K562 (cell line): ENCODE measurements around the gene CACYBP. TPM values are rescaled to one million over a fixed set of nuclear protein-coding genes. Genes with fewer than 3 reads are reported as not detected.

Experiments used
- ATAC-seq: fragments of 200-7000 bp; cut with Tn5 transposase; 3 replicates; pipeline ENCODE4 v1.9.1; 2020; ENCODE audit warnings: moderate library complexity
- BruUV-seq: library from RNA; stranded (reverse); fragments of 400-500 nt; replicated peaks from 2 replicates; lab custom pipeline; 2021; lab: Mats Ljungman, UMichigan
- CTCF ChIA-PET: fragments of 300-600 bp; formaldehyde crosslinking; extraction: SDS; loops from one replicate; lab custom pipeline; 2021; ENCODE audit warnings: low intra/inter-chr PET ratio; lab: Yijun Ruan, JAX
- POLR2A ChIA-PET: fragments of 300-600, 350-650 bp; sonication (Branson Sonifier 250); formaldehyde crosslinking; extraction: SDS; loops from one replicate; lab custom pipeline; 2021; ENCODE audit warnings: antibody characterized with exemption, inconsistent platforms; lab: Yijun Ruan, JAX
- DNase-seq, 4 experiments: peaks; one replicate each; pipeline versions ENCODE4 v3.0.0 to v3.0.0-alpha.2; 2011 to 2018; ENCODE audit warnings: low spot score in 3 of 4, mixed read lengths in 3 of 4; ENCODE audit errors: extremely low read depth in 1 of 4
- FAIRE-seq: peaks from 2 replicates; lab custom pipeline; 2011; peaks lifted over from hg19 to GRCh38; lab: Jason Lieb, UNC
- H2AFZ ChIP-seq: 2 replicates; pipeline ENCODE4 v1.6.0; 2011; ENCODE audit warnings: low read depth, low read length, control low read depth, inconsistent platforms
- H3K27ac ChIP-seq: fragments of 200-600 bp; 3 replicates; pipeline ENCODE4 v1.8.0; 2011; ENCODE audit warnings: low read depth, mild to moderate bottlenecking, control low read depth, inconsistent platforms, low read length, moderate library complexity, mixed read lengths; ENCODE audit errors: extremely low read depth
- H3K27me3 ChIP-seq, 2 experiments: fragments of 300-600 bp in 1 of 2; 2 replicates in 1 of 2; 3 replicates in 1 of 2; pipeline versions ENCODE4 v1.6.0 to v1.8.0; 2011; ENCODE audit warnings: inconsistent platforms in 2 of 2, low read length in 2 of 2, mild to moderate bottlenecking in 1 of 2, mixed read lengths in 1 of 2, moderate library complexity in 1 of 2; ENCODE audit not compliant: control insufficient read depth in 2 of 2, insufficient read depth in 2 of 2
- H3K36me3 ChIP-seq: fragments of 300-600 bp; 3 replicates; pipeline ENCODE4 v1.8.0; 2011; ENCODE audit warnings: mild to moderate bottlenecking, low read length, inconsistent platforms; ENCODE audit not compliant: control insufficient read depth, insufficient read depth
- H3K4me1 ChIP-seq, 2 experiments: fragments of 200-600 bp in 1 of 2; replicated peaks in 1 of 2; 2 replicates in 1 of 2; 3 replicates in 1 of 2; pipeline versions ENCODE4 v1.5.1 to v1.8.0; 2011; ENCODE audit warnings: inconsistent platforms in 2 of 2, low read length in 2 of 2, mild to moderate bottlenecking in 1 of 2, mixed read lengths in 1 of 2, moderate library complexity in 1 of 2; ENCODE audit not compliant: control insufficient read depth in 2 of 2, insufficient read depth in 2 of 2
- H3K4me2 ChIP-seq: 2 replicates; pipeline ENCODE4 v1.6.1; 2011; ENCODE audit warnings: low read length, control low read depth, inconsistent platforms, mixed read lengths; ENCODE audit not compliant: insufficient read depth
- H3K4me3 ChIP-seq: fragments of 200-600 bp; sonication (generic), shearing (Covaris generic); 2 replicates; pipeline ENCODE4 v1.5.1; 2016; ENCODE audit warnings: control low read depth, inconsistent platforms
- H3K79me2 ChIP-seq: fragments of 200-600 bp; 3 replicates; pipeline ENCODE4 v1.8.0; 2011; ENCODE audit warnings: low read length, inconsistent platforms; ENCODE audit not compliant: control insufficient read depth, insufficient read depth
- H3K9ac ChIP-seq, 2 experiments: 2 replicates each; pipeline versions ENCODE4 v1.6.0 to v1.6.1; 2011; ENCODE audit warnings: low read depth in 2 of 2, low read length in 2 of 2, control low read depth in 1 of 2, inconsistent platforms in 1 of 2, mild to moderate bottlenecking in 1 of 2, mixed read lengths in 1 of 2; ENCODE audit not compliant: insufficient read depth in 1 of 2
- H3K9me1 ChIP-seq: one replicate; pipeline ENCODE4 v1.6.0; 2011; ENCODE audit warnings: inconsistent platforms, mild to moderate bottlenecking, low read length, moderate library complexity; ENCODE audit not compliant: control insufficient read depth, insufficient read depth
- H3K9me3 ChIP-seq: replicated peaks from 2 replicates; pipeline ENCODE4 v1.5.1; 2011; ENCODE audit warnings: low read depth, low read length, inconsistent platforms; ENCODE audit not compliant: control insufficient read depth, insufficient read depth
- H4K20me1 ChIP-seq: replicated peaks from 2 replicates; pipeline ENCODE4 v1.6.1; 2011; ENCODE audit warnings: low read length, inconsistent platforms, mixed read lengths; ENCODE audit not compliant: control insufficient read depth, insufficient read depth
- ADNP ChIP-seq: fragments of 200-800 bp; sonication (Bioruptor generic); IDR thresholded peaks from 2 replicates; pipeline ENCODE4 v1.6.1; 2016; ENCODE audit warnings: missing genetic modification characterization, missing compliant biosample characterization
- FOSL1 ChIP-seq: fragments of 200-800 bp; sonication (Bioruptor generic); conservative IDR thresholded peaks from 2 replicates; pipeline ENCODE4 v1.6.1; 2016; ENCODE audit warnings: missing genetic modification characterization, missing compliant biosample characterization
- HDAC2 ChIP-seq: fragments of 450-650 bp; IDR thresholded peaks from 2 replicates; pipeline ENCODE4 v1.6.1; 2016; ENCODE audit warnings: mild to moderate bottlenecking
- NEUROD1 ChIP-seq: fragments of 150-350 bp; IDR thresholded peaks from 2 replicates; pipeline ENCODE4 v1.6.1; 2014; ENCODE audit warnings: borderline replicate concordance, low read length, low read depth; ENCODE audit not compliant: partially characterized antibody
- NR2C2 ChIP-seq, 2 experiments: fragments of 200-800 bp in 1 of 2; sonication (Bioruptor generic) in 1 of 2; sonication (generic) in 1 of 2; formaldehyde crosslinking in 1 of 2; IDR thresholded peaks; 2 replicates each; pipeline versions ENCODE4 v1.6.1 to v1.8.0; 2016 to 2022; ENCODE audit warnings: mild to moderate bottlenecking in 1 of 2, missing compliant biosample characterization in 1 of 2, missing genetic modification characterization in 1 of 2, missing genetic modification reagents in 1 of 2
- NRF1 ChIP-seq, 2 experiments: fragments of 450-650 bp; IDR thresholded peaks in 1 of 2; conservative IDR thresholded peaks in 1 of 2; 2 replicates each; pipeline ENCODE4 v1.6.1; 2014; ENCODE audit warnings: mild to moderate bottlenecking in 2 of 2
- SIN3A ChIP-seq, 2 experiments: fragments of 150-350 bp in 1 of 2; IDR thresholded peaks; 2 replicates each; pipeline ENCODE4 v1.6.1; 2011 to 2016; ENCODE audit warnings: borderline replicate concordance in 2 of 2, low read depth in 2 of 2, low read length in 2 of 2, mild to moderate bottlenecking in 2 of 2, moderate library complexity in 2 of 2; ENCODE audit not compliant: control insufficient read depth in 1 of 2
- ZNF224 ChIP-seq: sonication (generic); formaldehyde crosslinking; IDR thresholded peaks from 2 replicates; pipeline ENCODE4 v1.8.0; 2022; ENCODE audit warnings: mild to moderate bottlenecking, missing genetic modification reagents
- ZNF318 ChIP-seq, 2 experiments: fragments of 450-650 bp; IDR thresholded peaks; 2 replicates each; pipeline ENCODE4 v1.6.1; 2016; ENCODE audit warnings: mild to moderate bottlenecking in 2 of 2, borderline replicate concordance in 1 of 2, low read depth in 1 of 2, moderate library complexity in 1 of 2
- ZNF561 ChIP-seq: fragments of 450-650 bp; formaldehyde crosslinking; conservative IDR thresholded peaks from 2 replicates; pipeline ENCODE4 v1.4.0; 2020; ENCODE audit warnings: mild to moderate bottlenecking, moderate library complexity
- WGBS: fragments of 100-300 bp; shearing (Covaris generic); methylation state at CpG from one replicate; pipeline ENCODE4 v1.1.6; 2016; ENCODE audit warnings: low coverage, mixed read lengths; ENCODE audit not compliant: insufficient coverage; ENCODE audit errors: missing lambda C conversion rate; 5-methylcytosine and 5-hydroxymethylcytosine counted together
- in situ Hi-C: fragments of 300-500 bp; cut with MboI; formaldehyde crosslinking; loops from 4 replicates; pipeline ENCODE4 v1.15.0; 2018; ENCODE audit warnings: inconsistent platforms, mixed read lengths
- intact Hi-C: fragments of 100-400 bp; cut with micrococcal nuclease; formaldehyde crosslinking; loops from 2 replicates; pipeline ENCODE4 v1.14.2; 2022
- polyA plus RNA-seq, 8 experiments: library from polyadenylated mRNA; depleted of rRNA in 4 of 8; stranded (reverse) in 5 of 8; unstranded in 3 of 8; fragments of >200 nt; fragmentation: Nextera tagmentation in 2 of 8; fragmentation: Illumina TruSeq in 1 of 8; extraction: Ambion mirVana in 2 of 8; extraction: Trizol in 1 of 8; gene quantifications; 2 replicates each; pipeline versions ENCODE4 v1.2.1 to v1.2.3, GENCODE V29; 2011 to 2014; ENCODE audit warnings: inconsistent platforms in 1 of 8, missing spikeins in 1 of 8
- total RNA-seq, 7 experiments: library from RNA; depleted of rRNA in 6 of 7; stranded (reverse); fragments of >200 nt in 6 of 7; fragmentation: Illumina TruSeq in 2 of 7; extraction: Trizol in 2 of 7; gene quantifications; 2 replicates each; pipeline versions ENCODE4 v1.2.1 to v1.2.3, GENCODE V29; 2011 to 2021; ENCODE audit warnings: low replicate concordance in 1 of 7
- TF ChIP-seq, protein P1 (sequence below): sonication (generic); formaldehyde crosslinking; IDR thresholded peaks from 2 replicates; pipeline ENCODE4 v1.8.0; 2022; ENCODE audit warnings: mild to moderate bottlenecking, missing genetic modification reagents

The CACYBP gene
- total and polyA plus RNA-seq, 9 of the 15 experiments (the other 6 are each of a cell fraction or from before 2014, with no cell fraction given), result 147 to 1,576 (median 488) TPM

DNA sequence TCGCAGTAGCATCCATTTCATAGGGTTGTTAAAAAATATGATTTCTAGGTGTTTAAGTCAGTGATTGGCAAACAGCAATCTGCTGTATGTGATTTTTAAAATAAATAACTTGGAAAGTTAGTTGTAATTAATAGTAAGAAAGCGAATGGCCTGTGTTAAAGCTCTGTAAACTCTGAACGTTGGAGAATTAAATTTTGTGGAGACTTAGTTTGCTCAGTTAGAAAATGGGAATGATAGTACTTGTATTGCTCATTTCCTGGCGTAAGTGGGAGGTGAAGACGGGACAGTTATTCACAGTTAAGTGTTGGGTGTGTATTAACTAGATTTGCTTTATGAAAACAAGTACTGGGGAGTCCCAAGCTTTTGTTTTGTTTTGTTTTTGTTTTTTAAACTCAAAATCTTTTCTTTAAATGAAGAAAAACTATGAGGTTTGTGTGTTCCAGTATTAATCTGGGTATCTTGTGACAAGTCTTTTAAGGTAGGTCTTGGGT lies 995 bp downstream of the CACYBP start:
- POLR2A ChIA-PET, result interaction anchor here (0.6 to 4.1 kb wide), 12 partner anchors 10 to 1027 kb away, joined by 3 to 65 read pairs (median 8); partner anchors contain the start of gene MRPS14
- TF ChIP-seq ZNF318 (IDR thresholded peaks at IDR 0.05; ENCODE audit: borderline replicate concordance in 1 of 2, low read depth in 1 of 2) (no peak), ZNF561 (CRISPR knock-in tag) (no peak), SIN3A (IDR thresholded peaks at IDR 0.05; ENCODE audit: borderline replicate concordance in 2 of 2, control insufficient read depth in 1 of 2, low read depth in 2 of 2, low read length in 2 of 2) (0 out of 4 replicates have a peak, but pooled peaks of 1 of the 2 experiments have one; percentile 14), ZNF224 (no peak), FOSL1 (tag) (no peak), HDAC2 (peak; percentile 19; the same call in 1 of the 2 replicates), NR2C2 (CRISPR knock-in tag; IDR thresholded peaks at IDR 0.05) (no peak), NR2C2 (tag; IDR thresholded peaks at IDR 0.05) (0 out of 2 replicates have a peak, but pooled peaks have one; percentile 4), NRF1 (conservative IDR thresholded peaks at IDR 0.05 in 1 of 2, IDR thresholded peaks at IDR 0.05 in 1 of 2) (no peak), NEUROD1 (no peak), ADNP (tag) (peak; percentile 81)
- TF ChIP-seq, protein P1, sequence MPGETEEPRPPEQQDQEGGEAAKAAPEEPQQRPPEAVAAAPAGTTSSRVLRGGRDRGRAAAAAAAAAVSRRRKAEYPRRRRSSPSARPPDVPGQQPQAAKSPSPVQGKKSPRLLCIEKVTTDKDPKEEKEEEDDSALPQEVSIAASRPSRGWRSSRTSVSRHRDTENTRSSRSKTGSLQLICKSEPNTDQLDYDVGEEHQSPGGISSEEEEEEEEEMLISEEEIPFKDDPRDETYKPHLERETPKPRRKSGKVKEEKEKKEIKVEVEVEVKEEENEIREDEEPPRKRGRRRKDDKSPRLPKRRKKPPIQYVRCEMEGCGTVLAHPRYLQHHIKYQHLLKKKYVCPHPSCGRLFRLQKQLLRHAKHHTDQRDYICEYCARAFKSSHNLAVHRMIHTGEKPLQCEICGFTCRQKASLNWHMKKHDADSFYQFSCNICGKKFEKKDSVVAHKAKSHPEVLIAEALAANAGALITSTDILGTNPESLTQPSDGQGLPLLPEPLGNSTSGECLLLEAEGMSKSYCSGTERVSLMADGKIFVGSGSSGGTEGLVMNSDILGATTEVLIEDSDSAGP (CRISPR knock-in tag), result no peak

More for the DNA sequence above, 995 bp downstream of the CACYBP start:
- CTCF ChIA-PET, result interaction anchor here (3.5 kb wide), 1 partner anchor 231 kb away, joined by 38 read pairs; no protein-coding TSS in a partner anchor
- 3% methylated on average over 5 of the region's 5 CpGs for WGBS
- no TSS peak for BruUV-seq
- peak overlapping the region; percentile 99 for H3K27ac ChIP-seq
- H3K4me2 ChIP-seq, result peak overlapping the region; percentile 97
- H3K4me1 ChIP-seq, result peaks cover 13 to 31% of the 10 kb centered on the region in 2 experiments; a peak in 4 of 5 replicates
- no peaks in the 10 kb centered on the region; the same call in none of the 2 replicates for H4K20me1 ChIP-seq
- peak overlapping the region; percentile 98 to 99 for H3K9ac ChIP-seq
- DNase-seq (no peak), ATAC-seq (no peak), FAIRE-seq (no peak)
- peaks cover 83% of the 10 kb centered on the region for H3K79me2 ChIP-seq
- in situ Hi-C loops (no loop called here), intact Hi-C loops (no loop called here)
- no peaks in the 10 kb centered on the region for H3K27me3 ChIP-seq
- H3K4me3 ChIP-seq, result peak overlapping the region; percentile 90
- peaks cover 38% of the 10 kb centered on the region for H3K36me3 ChIP-seq
- H3K9me3 ChIP-seq, result no peaks in the 10 kb centered on the region
- no peaks in the 10 kb centered on the region for H3K9me1 ChIP-seq
- peak overlapping the region; percentile 85; the same call in 1 of the 2 replicates for H2AFZ ChIP-seq
